HG03460 (cell line): Measurements from ENCODE around the gene STAT1.

Experiments used
- ATAC-seq: cut with Tn5 transposase; IDR thresholded peaks from one replicate; pipeline ENCODE4 v1.9.1; 2021; ENCODE audit not compliant: unreplicated experiment

Gene STAT1

DNA sequence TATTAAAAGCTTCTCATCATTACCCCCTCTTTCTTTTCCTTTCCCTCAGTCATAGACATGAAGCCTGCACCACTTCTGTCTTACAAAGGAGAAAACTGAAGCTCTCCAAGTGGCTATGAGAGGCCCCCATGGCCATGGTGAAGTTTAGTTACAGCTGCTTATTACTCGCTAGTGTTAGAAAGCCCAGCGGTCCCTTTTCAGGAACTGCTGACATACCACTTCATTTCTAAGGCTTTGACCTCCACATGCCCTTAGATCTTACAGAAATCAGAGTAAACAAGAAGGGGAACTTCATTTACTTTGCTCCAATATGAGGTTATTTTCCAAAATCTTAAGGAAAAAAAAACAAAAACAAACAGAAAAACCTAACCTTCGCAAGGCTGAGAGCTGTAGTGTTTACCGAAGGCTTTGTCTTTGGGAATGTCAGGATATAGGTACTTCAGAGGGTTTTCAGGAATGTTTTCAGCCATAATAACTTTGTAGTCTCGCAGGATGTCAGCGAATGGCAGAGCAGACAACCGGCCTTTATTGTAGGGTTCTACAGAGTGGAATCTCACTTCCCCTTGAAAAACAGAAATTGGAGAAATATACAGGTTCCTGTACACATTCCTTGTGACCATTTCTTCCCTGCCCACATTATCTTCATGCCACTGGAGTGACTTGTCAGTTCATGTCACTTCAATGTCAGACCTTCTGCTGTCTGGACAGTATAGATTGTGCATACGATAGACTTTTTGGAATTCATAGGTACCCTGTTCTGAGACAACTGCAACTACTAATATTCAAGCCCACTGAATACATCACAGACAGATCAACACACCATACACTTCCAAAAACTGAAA, 18.8 kb upstream of the STAT1 start:
- no peak for ATAC-seq

GRCh38 chr2:191031256-191031655, 17.3 kb upstream of the STAT1 start:
- no peak for ATAC-seq

DNA sequence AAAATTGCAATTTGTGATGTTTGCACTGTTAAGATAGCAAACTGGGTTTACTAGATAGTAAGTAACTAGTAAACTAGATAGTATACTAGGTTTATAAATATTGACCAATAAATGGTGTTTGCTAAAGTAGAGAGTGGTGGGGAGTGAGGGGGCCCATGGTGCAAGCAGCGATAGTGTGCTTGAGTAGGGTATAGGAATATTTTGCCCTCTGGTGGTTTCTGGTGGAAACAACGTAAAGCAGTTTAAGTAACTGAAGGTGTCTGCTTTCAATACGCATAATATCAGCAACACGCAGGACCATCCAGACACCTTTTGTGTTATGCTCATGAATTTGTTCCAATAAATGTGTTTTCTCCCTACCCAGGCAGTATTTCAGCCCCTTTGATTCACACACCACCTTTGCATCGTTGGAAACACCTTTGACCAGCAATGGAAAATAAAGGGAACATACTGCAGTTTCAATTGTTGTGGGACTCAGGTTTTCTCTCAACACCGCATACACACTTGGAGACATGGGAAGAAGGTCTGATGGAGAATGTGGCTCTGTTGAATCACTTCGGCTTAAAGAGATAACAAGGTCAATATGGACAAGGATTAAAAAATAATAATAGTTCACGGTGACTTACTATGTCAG, 16.7 kb upstream of the STAT1 start:
- peak; percentile 84 for ATAC-seq

DNA sequence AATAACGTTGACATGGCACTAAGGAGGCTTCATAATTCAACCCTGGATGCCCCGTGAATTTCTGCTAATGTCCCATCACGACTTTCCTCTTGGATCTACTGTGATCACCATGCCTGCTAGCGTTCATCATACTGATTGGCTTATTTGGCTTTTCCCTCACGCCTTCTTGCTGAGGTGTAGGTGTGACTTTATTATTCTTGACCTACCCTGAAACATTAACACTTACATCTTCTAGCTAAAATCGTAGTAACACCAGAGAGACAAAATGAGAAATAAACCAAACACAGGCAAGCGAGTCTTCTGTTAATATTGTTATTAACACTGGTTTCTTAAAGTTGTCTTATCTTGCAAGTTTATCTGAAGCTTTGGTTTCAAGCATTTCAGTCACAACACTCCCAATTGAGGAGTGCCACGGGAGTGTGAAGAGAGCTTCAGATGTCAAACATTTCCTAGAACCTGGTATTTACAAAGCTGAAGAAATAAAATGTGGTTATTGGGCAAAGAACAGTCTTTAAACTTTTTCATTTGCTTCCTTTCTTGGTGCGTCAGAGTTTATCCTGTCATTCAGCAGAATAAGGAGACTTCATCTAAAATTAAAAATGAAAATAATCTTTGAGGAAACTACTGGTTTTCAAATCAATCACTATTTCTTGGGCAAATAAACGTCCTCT, 15.4 kb upstream of the STAT1 start:
- ATAC-seq, result no peak

DNA sequence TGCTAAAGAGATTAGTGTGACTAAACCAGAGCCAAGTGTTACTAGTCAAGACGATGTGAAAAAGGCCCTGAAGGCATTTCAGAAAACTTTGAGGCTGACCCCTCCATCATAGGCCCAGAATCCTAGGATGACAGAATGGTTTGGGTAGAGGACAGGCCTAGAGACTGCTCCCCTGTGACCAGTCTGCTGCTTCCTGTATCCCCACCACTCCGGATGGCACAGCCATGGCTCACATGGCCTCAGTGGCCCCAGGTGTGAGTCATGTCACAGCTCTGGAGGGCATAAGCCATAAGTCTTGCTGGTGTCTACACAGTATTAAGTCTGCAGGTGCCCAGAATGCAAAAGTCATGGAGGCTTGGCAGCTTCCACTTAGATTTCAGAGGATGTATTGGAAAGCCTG, 12.4 kb upstream of the STAT1 start:
- no peak for ATAC-seq

- no peak for ATAC-seq
These were observed 11.2 kb upstream of the STAT1 start for GRCh38 chr2:191025135-191025534.

- no peak for ATAC-seq
These were observed 9.3 kb upstream of the STAT1 start for GRCh38 chr2:191023235-191023679.

- peak; percentile 12 for ATAC-seq
These were observed 6.9 kb upstream of the STAT1 start for GRCh38 chr2:191020742-191021381.

GRCh38 chr2:191020221-191020741, 6.3 kb upstream of the STAT1 start:
- ATAC-seq, result peak; percentile 60

DNA sequence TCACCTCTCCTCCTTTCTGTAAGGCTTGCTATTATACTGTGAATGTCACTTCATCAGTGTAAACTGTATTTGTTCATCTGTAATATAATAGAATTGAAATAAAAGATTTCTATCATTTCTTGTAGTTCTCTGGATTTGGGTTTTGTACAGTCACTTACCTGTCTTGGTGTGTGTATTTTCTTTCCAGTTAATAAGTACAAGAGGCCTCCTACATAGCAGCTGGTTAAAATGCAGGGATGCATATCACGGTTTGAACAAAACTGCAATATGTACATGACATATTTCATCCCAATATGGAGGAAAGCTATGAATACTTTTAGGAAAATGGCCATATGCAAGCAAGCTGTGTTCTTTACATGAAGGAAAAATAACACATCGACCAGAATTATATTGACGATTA, 5.4 kb upstream of the STAT1 start:
- ATAC-seq, result no peak

- ATAC-seq, result peak; percentile 21
These were observed 4.7 kb upstream of the STAT1 start for GRCh38 chr2:191018643-191019119.

DNA sequence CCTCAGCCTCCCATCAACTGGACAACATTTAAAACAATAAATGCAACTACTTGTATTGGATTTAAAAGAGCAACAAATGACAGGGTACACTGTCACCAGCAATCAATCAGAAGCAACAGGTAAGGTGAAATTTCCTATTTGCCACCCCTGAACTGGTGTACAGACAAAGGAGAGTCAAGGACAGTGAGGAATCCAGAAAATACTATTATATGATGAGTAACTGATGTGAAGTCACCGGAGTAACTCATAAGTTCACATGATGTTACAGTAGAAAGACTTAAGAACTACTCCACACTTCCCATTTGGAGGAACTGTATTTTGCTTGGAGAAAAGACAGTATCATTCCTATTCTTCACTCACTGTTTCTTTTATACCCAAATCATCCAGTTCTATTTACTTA, 4.1 kb upstream of the STAT1 start:
- ATAC-seq, result no peak

DNA sequence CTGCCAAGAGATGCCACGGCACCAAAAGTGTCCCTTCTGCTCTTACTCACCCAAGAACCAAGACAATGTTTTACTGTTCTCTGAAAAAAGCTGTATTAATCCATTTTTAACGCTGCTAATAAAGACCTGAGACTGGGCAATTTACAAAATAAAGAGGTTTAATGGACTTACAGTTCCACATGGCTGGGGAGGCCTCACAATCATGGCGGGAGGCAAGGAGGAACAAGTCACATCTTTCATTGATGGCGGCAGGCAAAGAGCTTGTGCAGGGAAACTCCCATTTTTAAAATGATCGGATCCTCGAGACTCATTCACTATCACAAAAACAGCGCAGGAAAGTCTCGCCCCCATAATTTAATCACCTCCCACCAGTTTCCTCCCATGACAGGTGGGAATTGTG, 1.9 kb upstream of the STAT1 start:
- ATAC-seq, result no peak

DNA sequence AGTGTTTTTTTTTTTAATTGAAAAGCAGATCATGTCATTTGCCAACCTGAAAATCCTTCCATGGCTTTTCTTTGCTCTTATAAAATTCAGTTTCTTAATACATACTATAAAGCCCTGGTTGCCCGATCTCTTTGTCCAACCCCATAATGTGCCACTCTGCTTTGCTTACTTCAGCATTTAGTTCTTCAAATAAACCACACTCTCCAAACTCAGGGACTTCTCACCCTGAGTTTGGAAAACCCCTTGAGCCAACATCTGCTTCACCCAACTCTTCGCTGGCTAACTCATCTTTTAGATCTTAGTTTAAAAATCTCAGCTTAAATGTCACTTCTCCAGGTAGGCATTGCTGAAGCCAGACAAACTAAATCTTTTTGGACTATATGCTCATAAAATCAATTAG, 1.3 kb upstream of the STAT1 start:
- no peak for ATAC-seq

DNA sequence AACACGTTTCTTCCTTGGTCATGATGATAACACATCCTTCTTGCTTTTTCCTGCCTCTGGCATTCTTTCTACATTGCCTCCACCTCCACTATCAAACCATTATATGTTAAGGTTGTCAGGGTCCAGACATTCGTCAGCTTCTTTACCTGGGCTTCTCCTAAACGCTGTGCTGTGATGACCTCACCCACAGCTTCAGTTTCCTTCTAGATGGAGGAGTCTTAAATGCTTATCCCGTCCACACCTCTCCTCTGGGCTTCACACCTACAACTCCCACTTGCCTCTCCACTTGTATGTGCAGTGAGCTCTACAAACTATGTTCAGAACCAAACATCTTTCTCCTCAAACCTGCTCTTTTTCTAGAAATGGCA, 666 bp upstream of the STAT1 start:
- ATAC-seq, result no peak

- no peak for ATAC-seq
These were observed 364 bp downstream of the STAT1 start for GRCh38 chr2:191013682-191013931.

DNA sequence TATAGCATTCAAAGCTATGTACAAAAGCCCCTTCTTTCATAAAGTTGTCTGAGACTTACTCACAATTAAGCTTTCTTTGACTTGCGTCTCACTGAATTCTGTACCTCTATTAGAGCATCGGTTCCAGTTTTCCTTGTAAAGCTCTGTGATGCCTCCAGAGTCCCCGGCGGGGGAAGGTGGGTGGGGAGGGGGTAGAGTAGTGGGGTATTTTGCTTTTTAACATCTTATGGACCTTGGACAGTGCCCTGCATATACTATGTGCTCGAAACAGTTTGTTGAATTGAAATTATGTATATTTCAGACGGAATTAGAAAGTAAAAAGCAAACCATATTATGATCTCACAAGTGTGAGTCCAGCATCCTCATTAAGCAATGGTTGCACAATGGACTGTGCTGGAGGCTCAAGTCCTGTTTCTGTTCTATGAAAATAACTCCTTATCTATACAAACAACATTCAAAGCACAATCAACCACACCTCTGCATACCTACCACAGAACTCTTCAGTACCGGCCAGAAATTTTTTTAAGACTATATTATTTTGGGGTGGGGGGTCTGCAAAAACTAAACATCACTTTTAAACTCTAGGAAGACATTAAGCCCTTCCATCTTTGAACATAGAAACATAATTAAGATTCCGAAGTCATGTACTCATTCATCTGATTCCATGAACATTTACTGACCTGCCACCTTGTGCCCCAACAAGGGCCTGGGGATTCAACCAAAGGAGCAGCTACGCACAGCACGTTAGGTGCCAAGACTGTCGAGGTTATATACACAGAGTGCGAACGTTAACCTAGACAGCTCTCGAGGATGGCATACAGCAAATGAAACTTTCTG, 908 bp downstream of the STAT1 start:
- ATAC-seq, result no peak

DNA sequence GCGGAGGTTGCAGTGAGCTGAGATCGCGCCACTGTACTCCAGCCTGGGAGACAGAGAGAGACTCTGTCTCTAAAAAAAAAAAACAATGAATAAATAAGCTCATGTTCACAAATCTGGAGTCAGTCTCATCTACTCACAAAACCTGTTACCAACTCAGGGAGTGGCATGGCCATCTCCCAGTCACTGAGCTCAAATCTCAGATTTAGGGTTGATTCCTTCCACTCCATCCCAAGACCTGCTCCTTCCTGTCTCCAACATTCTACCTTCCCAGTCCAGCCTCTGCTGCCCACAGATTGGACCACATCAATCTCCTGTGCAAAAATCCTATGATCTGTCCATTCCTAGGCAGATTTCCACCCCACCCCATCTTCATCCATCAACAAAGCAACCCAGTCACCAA, 1.6 kb downstream of the STAT1 start:
- no peak for ATAC-seq

DNA sequence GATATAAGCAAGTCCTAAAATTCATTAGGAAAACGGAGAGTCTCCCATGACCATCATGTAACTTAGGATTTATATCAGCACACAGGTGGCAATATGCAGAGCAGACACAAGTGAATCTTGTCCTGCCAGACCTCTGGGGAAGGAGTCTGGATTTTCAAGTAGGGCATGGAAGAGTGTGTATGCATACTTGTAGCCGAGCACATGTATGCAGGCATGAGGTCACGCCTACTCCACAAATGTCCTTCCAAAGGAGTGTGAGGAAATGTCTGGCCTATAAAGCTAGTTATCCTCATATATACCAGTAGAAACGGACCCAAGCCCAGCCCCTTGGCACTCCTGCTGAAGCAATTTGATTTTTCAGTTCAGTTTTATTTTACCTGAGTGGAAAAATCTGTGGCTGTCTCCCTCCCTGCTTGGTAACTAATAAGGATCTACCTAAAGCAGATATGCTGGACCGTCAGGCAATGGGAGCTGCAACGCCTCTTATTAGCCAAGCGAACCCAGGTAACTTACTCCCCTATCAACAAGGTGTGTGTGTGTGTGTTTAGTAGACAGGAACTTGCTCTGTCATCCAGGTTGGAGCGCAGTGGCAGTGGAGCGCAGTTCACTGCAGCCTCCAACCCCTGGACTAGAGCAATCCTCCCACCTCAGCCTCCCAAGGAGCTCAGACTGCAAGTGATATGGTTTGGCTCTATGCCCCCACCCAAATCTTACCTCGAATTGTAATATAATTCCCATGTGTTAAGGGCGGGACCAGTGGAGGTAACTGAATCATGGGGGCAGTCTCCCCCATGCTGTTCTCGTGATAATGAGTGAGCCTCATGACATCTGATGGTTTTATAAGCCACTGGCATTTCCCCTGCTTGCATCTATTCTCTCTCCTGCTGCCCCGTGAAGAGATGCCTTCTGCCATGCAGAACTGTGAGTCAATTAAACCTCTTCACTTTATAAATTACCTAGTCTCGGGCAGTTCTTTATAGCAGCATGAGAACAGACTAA, 2.8 kb downstream of the STAT1 start:
- no peak for ATAC-seq
